HFFc6 (cell line): Measurements from ENCODE around the gene SRRM4. TPM values are rescaled to one million over a fixed set of nuclear protein-coding genes. Genes with fewer than 3 reads are reported as not detected.
"Not testable (repeated sequence)": the region's sequence is repeated elsewhere in the genome, so short reads cannot be mapped to it uniquely, and the experiment has no call there.

Experiments used
- DNase-seq: peaks from one replicate; pipeline ENCODE4 v3.0.0-alpha.2; 2018
- H3K27ac Mint-ChIP-seq: 2 replicates; pipeline ENCODE4 v1.8.0; 2020; ENCODE audit warnings: mild to moderate bottlenecking, mixed read lengths
- H3K27me3 Mint-ChIP-seq: 2 replicates; pipeline ENCODE4 v1.8.0; 2021; ENCODE audit warnings: mild to moderate bottlenecking, moderate library complexity, mixed read lengths; ENCODE audit not compliant: insufficient read depth
- H3K36me3 Mint-ChIP-seq: 2 replicates; pipeline ENCODE4 v1.8.0; 2021; ENCODE audit warnings: low read depth, mixed read lengths
- H3K4me1 Mint-ChIP-seq: 2 replicates; pipeline ENCODE4 v1.8.0; 2020; ENCODE audit warnings: low read depth, mixed read lengths
- H3K4me3 Mint-ChIP-seq: 2 replicates; pipeline ENCODE4 v1.8.0; 2020; ENCODE audit warnings: mild to moderate bottlenecking, moderate library complexity, mixed read lengths
- H3K9me3 Mint-ChIP-seq: 2 replicates; pipeline ENCODE4 v1.8.0; 2020; ENCODE audit warnings: mild to moderate bottlenecking, mixed read lengths
- total RNA-seq, 6 experiments: library from RNA; stranded (reverse); fragmentation: NEBNext Ultra II Directional; extraction: Animal tissue kit (Norgen Biotek cat#: 25700); gene quantifications; 2 replicates in 1 of 6; 3 replicates in 5 of 6; pipeline ENCODE4 v1.2.3, GENCODE V29; 2021
- TF ChIP-seq, protein P1 (sequence below): fragments of 200-600 bp; sonication (generic); IDR thresholded peaks from 2 replicates; pipeline ENCODE4 v1.5.0; 2021; ENCODE audit warnings: antibody characterized with exemption, mild to moderate bottlenecking

The SRRM4 gene
- total RNA-seq, 6 experiments from 2014 or later: not detected

DNA sequence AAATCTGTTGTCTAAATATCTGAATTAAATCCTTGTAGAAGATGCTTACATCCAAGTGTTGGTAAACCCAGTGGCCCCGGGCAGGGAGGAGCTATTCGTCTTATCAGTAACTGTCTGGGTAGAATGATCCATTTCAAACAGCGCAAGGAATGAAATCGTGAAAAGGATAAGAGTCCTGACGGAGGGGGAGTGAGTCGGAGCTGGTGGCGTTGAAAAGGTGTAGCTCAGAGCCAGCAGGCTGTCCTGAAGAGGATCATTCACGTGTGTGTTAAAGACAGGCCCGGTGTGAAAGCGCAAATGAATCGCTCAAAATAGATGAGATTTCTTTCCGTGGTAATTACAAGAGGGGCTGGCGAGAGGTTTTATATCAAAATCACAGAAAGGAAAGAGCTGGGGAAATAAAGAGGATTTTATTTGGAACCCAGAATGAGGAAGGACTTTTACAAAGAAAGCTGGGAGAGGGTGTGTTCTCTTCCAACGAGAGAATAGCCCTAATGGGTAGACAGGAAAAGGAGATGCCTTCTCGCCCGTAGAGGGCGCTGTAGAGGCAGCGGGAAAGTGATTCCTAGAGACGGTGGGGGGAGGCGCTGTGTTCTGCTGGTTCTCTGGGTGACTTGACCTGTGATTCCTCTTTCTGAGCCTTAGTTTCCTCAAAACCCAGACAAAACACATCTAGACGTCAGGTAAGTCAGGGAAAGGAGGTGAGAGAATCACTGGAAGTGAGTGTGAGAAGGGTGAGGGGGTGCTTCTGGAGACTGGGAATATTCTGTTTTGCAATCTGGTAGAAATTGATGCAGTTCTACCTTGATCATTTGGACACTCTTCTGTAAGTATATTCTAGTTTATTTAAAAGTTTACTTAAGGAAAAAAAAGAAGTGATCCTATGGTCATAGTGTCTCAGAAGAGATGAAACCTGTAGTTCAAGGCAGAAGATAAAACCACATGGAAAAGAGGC, 39.3 kb downstream of the SRRM4 start:
- no peaks in the 10 kb centered on the region for H3K4me1 Mint-ChIP-seq
- no peak overlapping the region for H3K4me3 Mint-ChIP-seq
- H3K27me3 Mint-ChIP-seq: peaks cover 2% of the 10 kb centered on the region
- TF ChIP-seq, protein P1, sequence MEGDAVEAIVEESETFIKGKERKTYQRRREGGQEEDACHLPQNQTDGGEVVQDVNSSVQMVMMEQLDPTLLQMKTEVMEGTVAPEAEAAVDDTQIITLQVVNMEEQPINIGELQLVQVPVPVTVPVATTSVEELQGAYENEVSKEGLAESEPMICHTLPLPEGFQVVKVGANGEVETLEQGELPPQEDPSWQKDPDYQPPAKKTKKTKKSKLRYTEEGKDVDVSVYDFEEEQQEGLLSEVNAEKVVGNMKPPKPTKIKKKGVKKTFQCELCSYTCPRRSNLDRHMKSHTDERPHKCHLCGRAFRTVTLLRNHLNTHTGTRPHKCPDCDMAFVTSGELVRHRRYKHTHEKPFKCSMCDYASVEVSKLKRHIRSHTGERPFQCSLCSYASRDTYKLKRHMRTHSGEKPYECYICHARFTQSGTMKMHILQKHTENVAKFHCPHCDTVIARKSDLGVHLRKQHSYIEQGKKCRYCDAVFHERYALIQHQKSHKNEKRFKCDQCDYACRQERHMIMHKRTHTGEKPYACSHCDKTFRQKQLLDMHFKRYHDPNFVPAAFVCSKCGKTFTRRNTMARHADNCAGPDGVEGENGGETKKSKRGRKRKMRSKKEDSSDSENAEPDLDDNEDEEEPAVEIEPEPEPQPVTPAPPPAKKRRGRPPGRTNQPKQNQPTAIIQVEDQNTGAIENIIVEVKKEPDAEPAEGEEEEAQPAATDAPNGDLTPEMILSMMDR: peak; percentile 34; the same call in 1 of the 2 replicates
- H3K27ac Mint-ChIP-seq: no peak overlapping the region
- H3K36me3 Mint-ChIP-seq: no peaks in the 10 kb centered on the region; the same call in 1 of the 2 replicates
- DNase-seq: no peak
- H3K9me3 Mint-ChIP-seq: peaks cover 66% of the 10 kb centered on the region

DNA sequence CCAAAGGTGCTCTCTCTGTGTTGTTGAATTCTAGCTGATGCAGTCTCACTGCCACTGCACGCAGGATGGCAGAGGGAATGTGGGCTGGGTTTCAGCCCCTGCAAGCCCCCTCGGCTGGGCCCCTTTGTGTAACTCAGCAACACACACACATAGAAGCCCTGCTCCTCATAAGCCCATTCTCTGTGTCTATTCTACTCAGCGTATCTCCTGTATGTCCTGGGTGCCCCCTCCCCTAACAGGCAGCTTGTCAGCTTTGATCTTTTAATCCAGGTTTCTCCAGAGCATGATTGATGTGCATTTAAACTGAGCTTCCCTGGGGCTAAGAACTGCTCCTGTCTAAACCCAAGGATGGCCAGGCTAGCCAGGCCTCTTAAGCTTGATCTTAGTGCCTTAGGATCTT, 43.0 kb downstream of the SRRM4 start:
- TF ChIP-seq, protein P1: no peak
- Mint-ChIP-seq H3K27me3 (peaks cover 2% of the 10 kb centered on the region), H3K27ac (no peak overlapping the region), H3K4me3 (no peak overlapping the region), H3K36me3 (no peaks in the 10 kb centered on the region; the same call in 1 of the 2 replicates), H3K9me3 (peaks cover 48% of the 10 kb centered on the region), H3K4me1 (no peaks in the 10 kb centered on the region; the same call in 1 of the 2 replicates)
- no peak for DNase-seq

DNA sequence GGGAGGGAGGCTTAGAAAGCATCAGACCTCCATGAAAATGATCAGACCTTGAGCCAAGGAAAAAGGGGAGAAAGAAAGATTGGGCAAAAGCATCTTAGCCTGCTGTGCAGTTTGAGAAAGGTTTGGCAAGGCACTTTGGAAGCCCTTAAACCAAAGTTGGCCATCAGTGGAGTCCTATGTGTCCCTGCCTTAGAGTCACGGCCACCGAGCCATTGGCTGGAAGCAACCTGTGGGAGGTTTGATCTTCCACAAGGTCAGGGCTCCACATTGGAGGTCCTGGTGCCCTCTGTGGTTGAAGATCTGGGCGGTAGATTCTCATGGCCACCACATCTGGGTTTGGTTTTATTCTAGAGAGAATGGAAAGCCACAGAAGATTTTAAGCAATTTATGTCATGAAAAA, 44.4 kb downstream of the SRRM4 start:
- peaks cover 36% of the 10 kb centered on the region for H3K9me3 Mint-ChIP-seq
- peaks cover 2% of the 10 kb centered on the region for H3K27me3 Mint-ChIP-seq
- no peak overlapping the region for H3K4me3 Mint-ChIP-seq
- TF ChIP-seq, protein P1: no peak
- no peaks in the 10 kb centered on the region; the same call in 1 of the 2 replicates for H3K4me1 Mint-ChIP-seq
- no peak for DNase-seq
- no peak overlapping the region for H3K27ac Mint-ChIP-seq
- no peaks in the 10 kb centered on the region; the same call in 1 of the 2 replicates for H3K36me3 Mint-ChIP-seq

DNA sequence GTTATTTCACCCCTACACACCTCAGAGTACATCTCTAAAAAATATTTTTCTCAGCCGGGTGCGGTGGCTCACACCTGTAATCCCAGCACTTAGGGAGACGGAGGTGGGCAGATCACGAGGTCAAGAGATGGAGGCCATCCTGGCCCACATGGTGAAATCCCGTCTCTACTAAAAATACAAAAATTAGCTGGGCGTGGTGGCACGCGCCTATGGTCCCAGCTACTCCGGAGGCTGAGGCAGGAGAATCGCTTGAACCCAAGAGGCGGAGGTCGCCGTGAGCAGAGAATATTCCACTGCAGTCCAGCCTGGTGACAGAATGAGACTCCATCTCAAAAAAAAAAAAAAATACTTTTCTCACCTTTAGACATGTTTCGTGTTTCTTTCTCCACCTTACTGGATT, 52.0 kb downstream of the SRRM4 start:
- H3K4me3 Mint-ChIP-seq, H3K27me3 Mint-ChIP-seq, H3K4me1 Mint-ChIP-seq, DNase-seq, H3K36me3 Mint-ChIP-seq, H3K27ac Mint-ChIP-seq, H3K9me3 Mint-ChIP-seq: not testable (repeated sequence)

DNA sequence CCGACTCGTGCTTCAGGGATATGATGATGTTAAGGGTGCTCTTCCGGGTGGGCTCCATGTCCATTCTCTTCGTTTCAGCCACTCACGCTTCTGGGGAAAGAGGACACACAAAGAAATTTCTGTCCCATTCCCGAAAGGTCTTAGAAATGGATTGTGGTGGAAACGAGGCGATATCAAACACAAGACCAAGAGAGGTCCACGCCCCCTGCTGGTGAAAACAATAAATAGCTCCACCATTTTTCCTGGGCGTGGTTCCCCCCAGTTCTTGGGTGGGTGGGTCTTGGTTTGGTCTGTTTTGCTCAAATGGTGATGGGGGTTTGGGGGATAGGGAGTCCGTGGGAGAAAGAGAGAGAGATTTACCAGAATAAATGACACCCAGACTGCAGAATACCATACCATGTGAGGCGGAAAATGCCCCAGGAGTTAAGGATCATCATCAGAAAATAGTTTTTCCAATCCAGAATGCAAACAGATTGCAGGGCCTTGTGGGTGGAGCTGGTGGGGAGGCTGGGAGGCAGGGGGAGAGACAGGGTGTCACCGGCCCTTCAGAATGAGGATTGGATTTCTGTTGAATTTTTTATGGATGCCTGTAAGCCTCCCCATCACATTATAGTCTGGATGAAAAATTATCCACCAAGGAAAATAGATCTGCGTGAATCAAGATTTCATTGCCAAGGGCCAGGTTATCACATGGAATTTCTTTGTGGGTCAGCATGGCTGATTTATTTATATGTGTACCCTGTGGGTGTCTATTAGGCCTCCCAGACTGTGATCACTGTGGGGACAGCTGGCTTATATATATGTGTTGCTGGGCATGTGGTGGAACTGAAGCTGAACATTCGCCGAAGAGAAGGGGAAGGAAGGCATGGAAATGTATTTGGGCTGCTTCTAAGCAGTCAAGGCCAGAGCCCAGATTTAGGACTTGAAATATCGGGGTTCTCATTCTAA, 55.8 kb downstream of the SRRM4 start:
- H3K4me1 Mint-ChIP-seq: no peaks in the 10 kb centered on the region; the same call in 1 of the 2 replicates
- TF ChIP-seq, protein P1: peak; percentile 80
- no peak overlapping the region for H3K4me3 Mint-ChIP-seq
- DNase-seq: no peak
- no peaks in the 10 kb centered on the region for H3K36me3 Mint-ChIP-seq
- peaks cover 1% of the 10 kb centered on the region; the same call in 1 of the 2 replicates for H3K27me3 Mint-ChIP-seq
- H3K9me3 Mint-ChIP-seq: peaks cover 9% of the 10 kb centered on the region
- no peak overlapping the region for H3K27ac Mint-ChIP-seq
